H7 (cell line): ENCODE data around the gene EDIL3. TPM values are rescaled to one million over a fixed set of nuclear protein-coding genes. Genes with fewer than 3 reads are reported as not detected.

ENCODE experiments used
- DNase-seq: peaks from one replicate; pipeline ENCODE4 v3.0.0; 2012
- H3K27me3 ChIP-seq: 2 replicates; pipeline ENCODE4 v1.6.0; 2011; ENCODE audit warnings: mild to moderate bottlenecking, low read length; ENCODE audit not compliant: control insufficient read depth, insufficient read depth
- H3K36me3 ChIP-seq: replicated peaks from 2 replicates; pipeline ENCODE4 v1.5.1; 2011; ENCODE audit warnings: low read length; ENCODE audit not compliant: control insufficient read depth, insufficient read depth
- H3K4me3 ChIP-seq: 2 replicates; pipeline ENCODE4 v1.5.1; 2011; ENCODE audit warnings: low read depth, mild to moderate bottlenecking, control low read depth, low read length, moderate library complexity; ENCODE audit not compliant: insufficient read depth
- total RNA-seq: library from RNA; depleted of rRNA; stranded (reverse); fragments of >200 nt; shearing (Covaris generic); gene quantifications from 2 replicates; pipeline ENCODE4 v1.2.3, GENCODE V29; 2014

EDIL3 gene
- total RNA-seq, 1 experiment from 2014 or later: 46.0 TPM

DNA sequence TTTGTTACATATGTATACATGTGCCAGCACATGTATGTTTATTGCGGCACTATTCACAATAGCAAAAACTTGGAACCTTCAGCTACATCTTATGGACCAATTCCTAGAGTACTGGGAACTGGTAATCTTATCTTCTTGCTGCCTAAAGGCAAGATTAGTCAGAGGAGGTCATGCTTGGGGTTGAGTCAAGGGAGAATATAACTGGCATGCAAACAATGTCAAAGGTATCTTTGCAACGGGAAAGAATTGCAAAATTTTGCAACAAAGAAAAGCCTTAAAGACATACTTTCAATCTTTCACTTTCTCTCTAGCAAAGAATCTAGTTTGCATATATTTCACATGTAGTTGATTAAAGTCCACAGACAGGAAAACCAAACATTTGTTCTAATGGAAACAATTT is 145.2 kb downstream of the EDIL3 start:
- no peak for DNase-seq
- Histone ChIP-seq H3K27me3 (no peaks in the 10 kb centered on the region), H3K4me3 (no peak overlapping the region), H3K36me3 (peaks cover 1% of the 10 kb centered on the region; the same call in 1 of the 2 replicates)

DNA sequence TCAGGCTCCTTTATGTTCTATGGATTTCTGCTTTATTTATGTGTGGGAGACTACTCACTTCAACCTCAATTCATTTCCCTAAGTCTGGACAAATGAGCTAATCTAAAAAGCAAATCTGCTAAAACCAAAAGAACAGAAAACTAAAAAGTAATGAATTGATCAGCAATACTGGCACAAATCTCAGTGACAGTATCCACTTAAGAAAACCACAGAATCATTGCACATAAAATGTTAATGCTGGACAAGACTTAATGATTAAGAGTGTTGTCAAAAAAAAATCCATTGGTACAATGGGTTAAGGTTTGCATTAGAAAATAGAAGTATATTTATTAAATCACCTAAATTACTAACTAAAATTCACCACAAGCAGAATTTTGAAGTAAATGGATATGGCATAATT is 147.6 kb downstream of the EDIL3 start:
- Histone ChIP-seq H3K4me3 (no peak overlapping the region), H3K36me3 (no peaks in the 10 kb centered on the region), H3K27me3 (no peaks in the 10 kb centered on the region)
- DNase-seq: no peak

DNA sequence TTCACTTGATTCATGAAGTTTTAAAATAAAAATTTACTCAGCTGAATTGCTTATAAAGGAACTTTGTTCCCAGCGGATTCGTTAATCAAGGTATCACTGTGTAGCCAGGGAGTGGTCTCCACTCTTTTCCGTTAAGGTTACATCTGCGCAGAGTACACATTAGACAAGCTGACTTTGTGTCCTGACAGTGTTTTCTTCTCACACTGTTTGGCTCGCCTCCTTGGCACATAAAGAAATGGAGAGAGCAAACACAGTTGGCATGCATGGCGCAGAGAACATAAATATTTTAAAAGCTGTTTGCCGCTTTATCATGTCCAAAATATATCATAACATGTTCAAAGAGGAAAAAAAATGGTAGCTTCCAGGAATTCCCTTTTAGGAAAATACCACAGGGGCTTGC is 153.2 kb downstream of the EDIL3 start:
- H3K36me3 ChIP-seq: no peaks in the 10 kb centered on the region
- H3K4me3 ChIP-seq: no peak overlapping the region
- no peaks in the 10 kb centered on the region for H3K27me3 ChIP-seq
- no peak for DNase-seq

DNA sequence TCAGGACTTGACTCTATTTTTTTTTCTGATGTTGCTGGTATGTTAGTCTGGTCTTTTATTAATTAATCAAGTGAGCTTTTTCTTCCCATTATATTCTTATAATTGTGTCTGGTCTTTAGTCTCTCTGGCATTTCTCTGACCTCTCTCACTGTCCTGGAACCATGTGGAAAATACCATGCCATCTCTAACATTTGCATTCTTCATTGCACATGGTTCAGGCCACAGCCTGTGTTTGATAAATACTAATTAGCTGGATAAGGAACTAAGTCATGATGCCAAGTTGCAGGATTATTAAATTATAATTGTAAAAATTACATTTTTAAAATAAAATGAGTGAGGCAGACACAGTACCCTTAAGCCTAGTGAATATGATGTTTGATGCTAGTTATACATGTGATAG is 155.6 kb downstream of the EDIL3 start:
- Histone ChIP-seq H3K36me3 (no peaks in the 10 kb centered on the region), H3K27me3 (no peaks in the 10 kb centered on the region), H3K4me3 (no peak overlapping the region)
- DNase-seq: no peak

DNA sequence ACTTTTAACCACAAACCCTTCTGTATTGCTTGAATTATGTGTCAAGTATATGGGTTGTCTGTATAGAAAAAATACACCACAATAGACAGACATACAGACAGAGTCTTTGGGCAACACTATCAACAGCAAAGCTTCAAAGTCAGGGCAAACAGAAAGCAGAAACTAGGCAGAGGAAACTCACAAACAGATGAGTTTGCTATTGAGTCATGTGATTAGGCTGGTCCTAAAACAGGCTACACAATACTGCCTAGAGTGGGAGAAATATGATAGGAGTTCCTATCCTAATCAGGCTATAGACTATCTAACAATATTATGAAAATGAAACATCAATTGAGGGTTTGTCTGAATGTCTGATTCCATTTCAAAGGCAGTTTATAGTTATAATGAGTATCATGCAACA is 156.4 kb downstream of the EDIL3 start:
- Histone ChIP-seq H3K36me3 (no peaks in the 10 kb centered on the region), H3K27me3 (no peaks in the 10 kb centered on the region), H3K4me3 (no peak overlapping the region)
- no peak for DNase-seq

DNA sequence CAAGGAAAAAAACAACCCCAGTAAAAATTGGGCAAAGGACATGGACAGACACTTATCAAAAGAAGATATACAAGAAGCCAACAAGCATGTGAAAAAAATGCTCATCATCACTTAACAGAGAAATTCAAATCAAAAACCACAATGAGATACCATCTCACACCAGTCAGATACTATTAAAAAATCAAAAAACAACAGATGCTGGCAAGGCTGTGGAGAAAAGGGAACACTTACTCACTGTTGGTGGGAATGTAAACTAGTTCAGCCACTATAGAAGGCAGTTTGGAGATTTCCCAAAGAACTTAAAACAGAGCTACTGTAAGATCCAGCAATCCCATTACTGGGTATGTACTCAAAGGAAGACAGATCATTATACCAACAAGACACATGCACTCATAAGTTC is 157.4 kb downstream of the EDIL3 start:
- Histone ChIP-seq H3K27me3 (no peaks in the 10 kb centered on the region), H3K36me3 (no peaks in the 10 kb centered on the region), H3K4me3 (no peak overlapping the region)
- no peak for DNase-seq

DNA sequence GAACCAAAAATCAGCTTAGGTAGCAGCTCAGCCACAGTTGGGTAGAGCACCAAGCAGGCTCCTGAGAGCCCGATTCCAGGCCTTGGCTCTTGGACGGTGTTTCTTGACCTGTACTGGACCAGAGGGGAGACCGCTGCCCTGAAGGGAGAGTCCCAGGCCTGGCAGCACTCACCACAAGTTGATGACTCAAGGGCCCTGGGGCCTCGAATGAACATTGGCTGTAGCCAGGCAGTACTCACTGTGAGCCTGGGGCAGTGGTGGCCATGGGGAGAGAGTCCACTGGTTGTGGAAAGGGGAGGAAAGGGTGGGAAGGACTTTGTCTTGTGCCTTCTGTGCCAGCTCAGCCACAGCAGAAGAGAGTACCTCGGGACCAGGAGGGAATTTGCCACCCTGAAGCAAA is 166.1 kb downstream of the EDIL3 start:
- DNase-seq: no peak
- Histone ChIP-seq H3K4me3 (no peak overlapping the region), H3K36me3 (no peaks in the 10 kb centered on the region; the same call in 1 of the 2 replicates), H3K27me3 (no peaks in the 10 kb centered on the region)

DNA sequence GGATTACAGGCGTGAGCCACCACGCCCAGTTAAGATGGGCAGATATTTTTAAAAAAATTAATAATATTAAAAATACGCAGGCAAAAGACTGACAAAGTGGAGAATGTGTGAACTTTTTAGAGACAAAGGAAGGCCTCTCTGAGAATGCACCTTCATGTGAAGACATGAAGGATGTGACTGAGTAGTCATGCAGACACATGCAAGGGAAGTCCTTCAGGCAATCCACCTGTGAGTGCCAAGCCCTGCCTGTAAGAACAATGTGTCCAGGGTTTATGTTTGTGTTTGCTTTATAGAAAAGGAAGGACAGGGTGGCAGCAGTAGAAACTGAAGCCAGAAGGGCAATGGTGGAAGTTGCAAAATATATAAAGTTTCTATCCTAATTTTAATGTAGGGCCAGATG is 169.2 kb downstream of the EDIL3 start:
- H3K4me3 ChIP-seq: no peak overlapping the region
- no peak for DNase-seq
- no peaks in the 10 kb centered on the region for H3K27me3 ChIP-seq
- H3K36me3 ChIP-seq: no peaks in the 10 kb centered on the region; the same call in 1 of the 2 replicates

DNA sequence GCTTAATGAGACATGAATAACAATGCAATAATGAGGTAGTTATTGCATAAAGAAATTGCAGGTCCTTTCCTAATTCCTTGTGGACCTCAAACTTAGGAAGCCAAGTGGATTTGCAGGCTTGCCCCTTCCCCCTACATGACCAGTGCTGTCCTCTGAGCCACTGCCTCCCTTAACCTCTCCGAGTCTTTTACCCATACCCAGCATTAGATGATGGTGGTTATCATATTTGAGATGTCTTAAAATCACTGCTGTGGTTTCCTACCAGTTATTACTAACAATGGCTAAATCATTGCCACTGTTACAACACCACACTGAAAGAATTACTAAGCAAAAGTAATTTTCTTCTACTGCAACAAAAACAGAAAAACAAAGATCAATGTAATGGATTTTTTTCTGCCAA is 170.8 kb downstream of the EDIL3 start:
- no peak for DNase-seq

DNA sequence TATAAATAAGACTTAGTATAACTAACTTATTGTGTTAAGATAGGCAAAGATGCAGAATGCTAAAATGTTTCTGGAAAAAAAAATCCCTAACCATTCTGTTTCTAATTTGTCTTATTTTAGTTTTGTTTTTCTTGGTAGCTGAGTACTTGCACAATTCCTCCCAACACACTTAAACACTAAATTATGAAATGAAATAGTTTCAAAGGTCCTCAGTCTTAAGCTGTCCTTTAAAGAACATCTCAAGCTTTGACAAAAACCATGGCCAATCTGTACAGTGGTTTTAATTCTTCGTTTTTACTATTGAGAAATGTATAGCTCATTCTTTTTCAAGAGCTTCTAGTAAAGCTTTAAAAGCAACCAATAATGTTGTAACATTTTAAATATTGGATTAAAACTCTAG is 171.5 kb downstream of the EDIL3 start:
- no peaks in the 10 kb centered on the region for H3K27me3 ChIP-seq
- H3K36me3 ChIP-seq: no peaks in the 10 kb centered on the region
- DNase-seq: no peak
- H3K4me3 ChIP-seq: no peak overlapping the region

More for the DNA sequence above, 170.8 kb downstream of the EDIL3 start:
- Histone ChIP-seq H3K36me3 (no peaks in the 10 kb centered on the region; the same call in 1 of the 2 replicates), H3K4me3 (no peak overlapping the region), H3K27me3 (no peaks in the 10 kb centered on the region)

DNA sequence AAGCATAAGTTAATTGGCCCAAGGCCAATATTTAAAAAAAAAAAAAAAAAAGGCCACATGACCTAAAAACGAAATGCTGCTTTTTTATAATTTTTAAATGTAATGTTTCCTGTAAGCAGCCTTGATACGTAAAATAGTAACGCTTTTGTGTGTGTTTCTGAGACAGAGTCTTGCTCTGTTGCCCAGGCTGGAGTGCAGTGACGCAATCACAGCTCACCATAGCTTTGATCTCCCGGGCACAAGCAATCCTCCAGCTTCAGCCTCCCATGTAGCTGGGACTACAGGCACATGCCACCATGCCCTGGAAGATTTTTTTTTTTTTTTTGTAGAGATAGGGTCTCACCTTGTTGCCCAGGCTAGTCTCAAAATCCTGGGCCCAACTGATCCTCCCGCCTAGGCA is 179.9 kb downstream of the EDIL3 start:
- Histone ChIP-seq H3K27me3 (no peaks in the 10 kb centered on the region), H3K36me3 (no peaks in the 10 kb centered on the region), H3K4me3 (no peak overlapping the region)
- DNase-seq: no peak

DNA sequence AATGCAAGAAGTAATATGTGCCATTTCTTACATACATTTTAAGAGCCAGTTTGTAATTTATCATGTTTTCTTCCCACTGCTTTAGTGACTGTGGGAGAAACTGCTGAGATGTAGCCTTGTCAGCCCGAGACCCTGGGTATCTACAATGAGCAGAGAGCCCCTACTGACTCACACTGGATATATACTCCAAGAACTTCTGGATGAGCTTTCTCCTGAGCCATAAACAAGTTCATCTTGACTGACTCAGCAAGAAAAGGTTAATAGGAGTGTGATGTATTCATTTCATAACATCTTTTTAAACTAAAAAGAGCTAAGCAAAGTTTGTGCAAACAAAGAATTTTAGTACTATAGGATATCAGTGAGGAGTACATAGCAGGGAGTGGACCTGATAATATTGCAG is 182.5 kb downstream of the EDIL3 start:
- Histone ChIP-seq H3K27me3 (no peaks in the 10 kb centered on the region), H3K4me3 (no peak overlapping the region), H3K36me3 (no peaks in the 10 kb centered on the region)
- DNase-seq: no peak

DNA sequence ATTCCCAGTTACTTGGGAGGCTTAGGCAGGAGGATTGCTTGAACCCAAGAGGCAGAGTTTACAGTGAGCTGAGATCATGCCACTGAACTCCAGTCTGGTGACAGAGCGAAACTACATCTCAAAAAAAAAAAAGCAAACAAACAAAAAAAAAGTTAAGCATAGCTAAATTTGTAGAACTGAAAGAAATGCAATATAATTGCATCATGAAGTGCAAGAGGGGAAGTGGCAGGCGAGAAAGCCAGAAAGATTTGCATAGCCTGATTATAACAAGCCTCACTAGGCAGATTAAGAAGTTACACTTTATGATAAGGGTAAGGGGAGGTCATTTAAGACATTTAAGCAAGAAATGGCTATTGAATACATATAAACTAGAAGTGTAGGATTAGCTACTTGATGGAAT is 187.1 kb downstream of the EDIL3 start:
- Histone ChIP-seq H3K4me3 (no peak overlapping the region), H3K36me3 (no peaks in the 10 kb centered on the region), H3K27me3 (no peaks in the 10 kb centered on the region)
- no peak for DNase-seq

DNA sequence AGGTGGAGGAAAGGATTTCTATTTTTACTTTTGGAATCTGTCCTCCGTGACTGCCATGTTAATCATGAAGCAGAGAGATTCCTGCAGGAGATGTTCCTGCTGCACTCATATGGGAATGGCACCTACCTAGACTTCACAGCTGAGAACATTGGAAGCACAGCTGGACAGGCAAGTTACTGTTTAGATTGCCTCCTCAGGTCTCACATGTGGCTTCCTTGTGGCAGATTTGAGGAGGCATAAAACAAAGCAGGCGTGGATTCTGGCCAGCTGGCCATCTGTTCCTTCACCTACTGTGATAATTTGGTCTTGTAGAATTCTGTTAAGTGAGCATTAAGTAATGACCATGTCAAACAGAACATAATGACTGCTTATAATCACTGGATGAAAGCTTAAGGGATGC is 193.4 kb downstream of the EDIL3 start:
- no peaks in the 10 kb centered on the region for H3K27me3 ChIP-seq
- H3K36me3 ChIP-seq: no peaks in the 10 kb centered on the region
- no peak overlapping the region for H3K4me3 ChIP-seq
- no peak for DNase-seq

DNA sequence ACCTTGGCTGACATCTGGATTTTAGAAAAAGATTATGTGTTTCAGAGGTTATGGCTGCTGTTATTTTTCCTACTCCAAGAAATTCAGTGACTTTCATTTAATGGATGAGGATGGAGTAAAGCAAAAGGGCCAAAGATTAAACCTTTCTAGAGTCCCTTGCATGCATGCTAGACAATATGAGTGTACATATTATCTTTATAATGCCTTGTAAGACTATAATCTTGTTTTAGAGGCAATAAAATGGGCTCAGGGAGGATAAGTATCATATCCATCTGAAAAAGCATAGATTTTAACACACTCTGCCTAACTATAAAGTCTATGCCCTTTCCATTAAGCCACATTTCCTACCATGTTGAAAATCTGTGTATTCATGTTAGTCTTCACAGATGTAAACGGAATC is 199.8 kb downstream of the EDIL3 start:
- H3K4me3 ChIP-seq: no peak overlapping the region
- no peaks in the 10 kb centered on the region for H3K36me3 ChIP-seq
- H3K27me3 ChIP-seq: no peaks in the 10 kb centered on the region
- no peak for DNase-seq

DNA sequence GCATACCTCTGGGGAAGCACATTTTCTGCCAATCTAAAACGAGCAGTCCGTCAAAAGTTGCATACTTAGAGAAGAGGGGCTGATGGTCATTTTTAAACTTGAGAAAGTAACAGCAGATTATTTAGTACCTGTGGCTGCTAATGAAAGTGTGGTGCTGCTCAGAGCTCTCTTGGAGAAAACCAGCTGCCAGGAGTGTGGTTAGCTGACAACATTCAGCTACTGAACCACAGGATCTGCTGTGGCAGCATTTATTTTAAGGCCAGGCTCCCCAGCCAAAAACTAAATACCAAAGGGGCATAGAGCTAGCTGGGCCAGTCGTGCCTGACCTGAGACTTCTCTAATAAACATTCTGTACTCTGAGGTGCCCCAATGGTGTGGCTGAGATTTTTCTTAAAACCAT is 203.6 kb downstream of the EDIL3 start:
- Histone ChIP-seq H3K36me3 (no peaks in the 10 kb centered on the region), H3K27me3 (no peaks in the 10 kb centered on the region), H3K4me3 (no peak overlapping the region)
- no peak for DNase-seq
